ENCODE results near the gene IL17RA.

GRCh38 chr22:17046566-17047348 is 38.0 kb upstream of the IL17RA start:
- TF ChIP-seq FOXP2 (optimal IDR thresholded peaks at IDR 0.05; ENCODE audit: borderline replicate concordance, extremely low read depth, extremely low read length, insufficient read depth), result no peak
- TF ChIP-seq POLR2AphosphoS5 (IDR thresholded peaks at IDR 0.05; ENCODE audit: low read depth, low read length), result no peak
- TF ChIP-seq TAF1 (IDR thresholded peaks at IDR 0.05; ENCODE audit: borderline replicate concordance, insufficient read depth, low read length), result no peak
